ENCODE measurements around the gene SMARCC1.

Gene SMARCC1

GRCh38 chr3:47578119-47578632, 203.5 kb downstream of the SMARCC1 start:
- CTCF ChIA-PET, result no interaction called here
- H3K4me3 ChIP-seq (ENCODE audit: low read depth, low read length), result peak overlapping the region; percentile 48
- POLR2A ChIA-PET, result no interaction called here
- H3K9me3 ChIP-seq (ENCODE audit: control insufficient read depth, insufficient read depth, low read depth, low read length), result no peaks in the 10 kb centered on the region
- no peaks in the 10 kb centered on the region for H3K36me3 ChIP-seq (ENCODE audit: control insufficient read depth in 2 of 2, insufficient read depth in 1 of 2, low read length in 2 of 2)
- no peaks in the 10 kb centered on the region for H3K4me1 ChIP-seq (ENCODE audit: control insufficient read depth, insufficient read depth, low read length)
- H3K27ac ChIP-seq (ENCODE audit: extremely low read depth, low read depth, low read length), result no peak overlapping the region
- TF ChIP-seq ZNF426 (tag by site-specific recombination; IDR thresholded peaks at IDR 0.05) (no peak), ZNF366 (tag by site-specific recombination; conservative IDR thresholded peaks at IDR 0.05) (no peak), ZFP37 (tag by site-specific recombination; IDR thresholded peaks at IDR 0.05) (no peak), ZNF132 (tag by site-specific recombination; IDR thresholded peaks at IDR 0.05; ENCODE audit: borderline replicate concordance) (no peak), ZNF610 (tag by site-specific recombination; IDR thresholded peaks at IDR 0.05; ENCODE audit: borderline replicate concordance) (no peak), SP2 (tag by site-specific recombination; IDR thresholded peaks at IDR 0.05) (peak; percentile 47), KLF9 (tag by site-specific recombination; IDR thresholded peaks at IDR 0.05; ENCODE audit: low read depth) (peak; percentile 40), SETDB1 (IDR thresholded peaks at IDR 0.05; ENCODE audit: insufficient read length, low read length) (no peak), GLIS2 (tag by site-specific recombination; IDR thresholded peaks at IDR 0.05) (peak; percentile 53), MYNN (tag by site-specific recombination; IDR thresholded peaks at IDR 0.05; ENCODE audit: borderline replicate concordance) (no peak), KLF1 (tag by site-specific recombination; IDR thresholded peaks at IDR 0.05) (peak; percentile 67), ZNF555 (tag by site-specific recombination; conservative IDR thresholded peaks at IDR 0.05) (no peak), ZSCAN16 (tag by site-specific recombination; IDR thresholded peaks at IDR 0.05) (no peak), ZNF510 (tag by site-specific recombination; IDR thresholded peaks at IDR 0.05; ENCODE audit: insufficient replicate concordance) (no peak), ZBTB49 (tag by site-specific recombination; IDR thresholded peaks at IDR 0.05; ENCODE audit: low read depth) (no peak), HOXA7 (CRISPR knock-in tag; IDR thresholded peaks at IDR 0.05; ENCODE audit: borderline replicate concordance) (no peak), ZNF341 (tag by site-specific recombination; IDR thresholded peaks at IDR 0.05; ENCODE audit: low read depth) (peak; percentile 25; the same call in 1 of the 2 replicates), KLF8 (tag by site-specific recombination; IDR thresholded peaks at IDR 0.05) (0 out of 2 replicates have a peak, but pooled peaks have one; percentile 16), REPIN1 (tag by site-specific recombination; IDR thresholded peaks at IDR 0.05; ENCODE audit: low read depth) (no peak), ZNF155 (tag by site-specific recombination; IDR thresholded peaks at IDR 0.05) (no peak), PRDM4 (tag by site-specific recombination; IDR thresholded peaks at IDR 0.05) (no peak)
- TF ChIP-seq, protein P1, sequence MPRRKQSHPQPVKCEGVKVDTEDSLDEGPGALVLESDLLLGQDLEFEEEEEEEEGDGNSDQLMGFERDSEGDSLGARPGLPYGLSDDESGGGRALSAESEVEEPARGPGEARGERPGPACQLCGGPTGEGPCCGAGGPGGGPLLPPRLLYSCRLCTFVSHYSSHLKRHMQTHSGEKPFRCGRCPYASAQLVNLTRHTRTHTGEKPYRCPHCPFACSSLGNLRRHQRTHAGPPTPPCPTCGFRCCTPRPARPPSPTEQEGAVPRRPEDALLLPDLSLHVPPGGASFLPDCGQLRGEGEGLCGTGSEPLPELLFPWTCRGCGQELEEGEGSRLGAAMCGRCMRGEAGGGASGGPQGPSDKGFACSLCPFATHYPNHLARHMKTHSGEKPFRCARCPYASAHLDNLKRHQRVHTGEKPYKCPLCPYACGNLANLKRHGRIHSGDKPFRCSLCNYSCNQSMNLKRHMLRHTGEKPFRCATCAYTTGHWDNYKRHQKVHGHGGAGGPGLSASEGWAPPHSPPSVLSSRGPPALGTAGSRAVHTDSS (tag by site-specific recombination; IDR thresholded peaks at IDR 0.05), result no peak
- TF ChIP-seq, protein P2, sequence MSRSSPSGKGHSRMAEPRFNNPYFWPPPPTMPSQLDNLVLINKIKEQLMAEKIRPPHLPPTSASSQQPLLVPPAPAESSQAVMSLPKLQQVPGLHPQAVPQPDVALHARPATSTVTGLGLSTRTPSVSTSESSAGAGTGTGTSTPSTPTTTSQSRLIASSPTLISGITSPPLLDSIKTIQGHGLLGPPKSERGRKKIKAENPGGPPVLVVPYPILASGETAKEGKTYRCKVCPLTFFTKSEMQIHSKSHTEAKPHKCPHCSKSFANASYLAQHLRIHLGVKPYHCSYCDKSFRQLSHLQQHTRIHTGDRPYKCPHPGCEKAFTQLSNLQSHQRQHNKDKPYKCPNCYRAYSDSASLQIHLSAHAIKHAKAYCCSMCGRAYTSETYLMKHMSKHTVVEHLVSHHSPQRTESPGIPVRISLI (tag by site-specific recombination; IDR thresholded peaks at IDR 0.05), result no peak
- TF ChIP-seq, protein P3, sequence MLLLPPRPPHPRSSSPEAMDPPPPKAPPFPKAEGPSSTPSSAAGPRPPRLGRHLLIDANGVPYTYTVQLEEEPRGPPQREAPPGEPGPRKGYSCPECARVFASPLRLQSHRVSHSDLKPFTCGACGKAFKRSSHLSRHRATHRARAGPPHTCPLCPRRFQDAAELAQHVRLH (tag by site-specific recombination; IDR thresholded peaks at IDR 0.05), result no peak
- TF ChIP-seq, protein P4, sequence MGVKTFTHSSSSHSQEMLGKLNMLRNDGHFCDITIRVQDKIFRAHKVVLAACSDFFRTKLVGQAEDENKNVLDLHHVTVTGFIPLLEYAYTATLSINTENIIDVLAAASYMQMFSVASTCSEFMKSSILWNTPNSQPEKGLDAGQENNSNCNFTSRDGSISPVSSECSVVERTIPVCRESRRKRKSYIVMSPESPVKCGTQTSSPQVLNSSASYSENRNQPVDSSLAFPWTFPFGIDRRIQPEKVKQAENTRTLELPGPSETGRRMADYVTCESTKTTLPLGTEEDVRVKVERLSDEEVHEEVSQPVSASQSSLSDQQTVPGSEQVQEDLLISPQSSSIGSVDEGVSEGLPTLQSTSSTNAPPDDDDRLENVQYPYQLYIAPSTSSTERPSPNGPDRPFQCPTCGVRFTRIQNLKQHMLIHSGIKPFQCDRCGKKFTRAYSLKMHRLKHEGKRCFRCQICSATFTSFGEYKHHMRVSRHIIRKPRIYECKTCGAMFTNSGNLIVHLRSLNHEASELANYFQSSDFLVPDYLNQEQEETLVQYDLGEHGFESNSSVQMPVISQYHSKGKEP (tag by site-specific recombination; IDR thresholded peaks at IDR 0.05), result no peak
